ENCODE results near the gene SPECC1.
"Not testable (repeated sequence)": the region's sequence is repeated elsewhere in the genome, so short reads cannot be mapped to it uniquely, and the experiment has no call there.

Gene SPECC1

GRCh38 chr17:20254541-20254940 is 245.4 kb downstream of the SPECC1 start:
- DNase-seq = no peak

GRCh38 chr17:20256144-20256543 is 247.0 kb downstream of the SPECC1 start:
- no peak for DNase-seq

- no peak for DNase-seq
Measured at GRCh38 chr17:20257008-20257407, 247.8 kb downstream of the SPECC1 start.

- DNase-seq = no peak
Measured at GRCh38 chr17:20257798-20258197, 248.6 kb downstream of the SPECC1 start.

GRCh38 chr17:20259668-20260067 is 250.5 kb downstream of the SPECC1 start:
- DNase-seq = no peak

- DNase-seq = no peak
Measured at GRCh38 chr17:20260268-20260667, 251.1 kb downstream of the SPECC1 start.

GRCh38 chr17:20262226-20263114 is 253.3 kb downstream of the SPECC1 start:
- no peak for DNase-seq

- not testable (repeated sequence) for DNase-seq
Measured at GRCh38 chr17:20263115-20263433, 253.9 kb downstream of the SPECC1 start.

- peak; percentile 42 for DNase-seq
Measured at GRCh38 chr17:20263595-20263994, 254.4 kb downstream of the SPECC1 start.

- DNase-seq = no peak
Measured at GRCh38 chr17:20264996-20265395, 255.8 kb downstream of the SPECC1 start.

GRCh38 chr17:20266806-20267458 is 257.8 kb downstream of the SPECC1 start:
- DNase-seq = peak; percentile 41

GRCh38 chr17:20267459-20267842 is 258.3 kb downstream of the SPECC1 start:
- DNase-seq = no peak

- DNase-seq = no peak
Measured at GRCh38 chr17:20270369-20270768, 261.2 kb downstream of the SPECC1 start.

GRCh38 chr17:20271011-20271610 is 262.0 kb downstream of the SPECC1 start:
- DNase-seq = no peak

GRCh38 chr17:20273741-20274500 is 264.8 kb downstream of the SPECC1 start:
- DNase-seq = no peak

- no peak for DNase-seq
Measured at GRCh38 chr17:20275653-20276052, 266.5 kb downstream of the SPECC1 start.

GRCh38 chr17:20276421-20276820 is 267.3 kb downstream of the SPECC1 start:
- DNase-seq = no peak

- no peak for DNase-seq
Measured at GRCh38 chr17:20278805-20279204, 269.6 kb downstream of the SPECC1 start.

GRCh38 chr17:20279631-20280030 is 270.5 kb downstream of the SPECC1 start:
- DNase-seq = no peak

GRCh38 chr17:20280051-20280450 is 270.9 kb downstream of the SPECC1 start:
- DNase-seq = no peak

- DNase-seq = no peak
Measured at GRCh38 chr17:20280851-20281250, 271.7 kb downstream of the SPECC1 start.

GRCh38 chr17:20281860-20282259 is 272.7 kb downstream of the SPECC1 start:
- DNase-seq = no peak

All from NCI-H345 (cell line).